NCI-H2196 treated with DMSO at 0.1 percent for 48 hours (cell line): ENCODE measurements around the gene VKORC1.
"Not testable (repeated sequence)": the region's sequence is repeated elsewhere in the genome, so short reads cannot be mapped to it uniquely, and the experiment has no call there.

Experiments used
- DNase-seq: peaks from one replicate; lab custom pipeline; 2025; ENCODE audit not compliant: unreplicated experiment; lab: John Stamatoyannopoulos, UW

VKORC1 gene

GRCh38 chr16:31107465-31107867 lies 12.9 kb upstream of the VKORC1 start:
- DNase-seq, result no peak

- no peak for DNase-seq
These were observed 12.2 kb upstream of the VKORC1 start for GRCh38 chr16:31106509-31107464.

- peak; percentile 66 for DNase-seq
These were observed 11.1 kb upstream of the VKORC1 start for GRCh38 chr16:31105677-31106213.

- not testable (repeated sequence) for DNase-seq
These were observed 6.5 kb upstream of the VKORC1 start for GRCh38 chr16:31100876-31101641.

- no peak for DNase-seq
These were observed 5.5 kb upstream of the VKORC1 start for GRCh38 chr16:31099860-31100638.

- DNase-seq, result no peak
These were observed 541 bp downstream of the VKORC1 start for GRCh38 chr16:31094088-31094423.

- peak; percentile 31 for DNase-seq
These were observed 1.4 kb downstream of the VKORC1 start for GRCh38 chr16:31093132-31093703.

- DNase-seq, result no peak
These were observed 2.3 kb downstream of the VKORC1 start for GRCh38 chr16:31092330-31092729.

GRCh38 chr16:31090540-31090939 lies 4.1 kb downstream of the VKORC1 start:
- no peak for DNase-seq

- DNase-seq, result no peak
These were observed 5.4 kb downstream of the VKORC1 start for GRCh38 chr16:31089199-31089598.

GRCh38 chr16:31088459-31089183 lies 6.0 kb downstream of the VKORC1 start, which contains the start of gene PRSS53:
Gene PRSS53, minus strand, starts transcription at chr16:31088943. Its CDS starts 134 bp downstream, at chr16:31088809.
- DNase-seq, result no peak

- no peak for DNase-seq
These were observed 6.6 kb downstream of the VKORC1 start for GRCh38 chr16:31087971-31088370.

- DNase-seq, result no peak
These were observed 7.1 kb downstream of the VKORC1 start for GRCh38 chr16:31087481-31087880.

- DNase-seq, result no peak
These were observed 8.0 kb downstream of the VKORC1 start for GRCh38 chr16:31086629-31086906.

- no peak for DNase-seq
These were observed 8.5 kb downstream of the VKORC1 start for GRCh38 chr16:31085873-31086628.

- no peak for DNase-seq
These were observed 9.2 kb downstream of the VKORC1 start for GRCh38 chr16:31085411-31085810.

GRCh38 chr16:31084584-31085302 lies 9.9 kb downstream of the VKORC1 start:
- no peak for DNase-seq

- DNase-seq, result no peak
These were observed 10.6 kb downstream of the VKORC1 start for GRCh38 chr16:31083981-31084380.

- no peak for DNase-seq
These were observed 11.0 kb downstream of the VKORC1 start for GRCh38 chr16:31083556-31083955.
